ENCODE results near the gene RUNX2.

The RUNX2 gene

DNA sequence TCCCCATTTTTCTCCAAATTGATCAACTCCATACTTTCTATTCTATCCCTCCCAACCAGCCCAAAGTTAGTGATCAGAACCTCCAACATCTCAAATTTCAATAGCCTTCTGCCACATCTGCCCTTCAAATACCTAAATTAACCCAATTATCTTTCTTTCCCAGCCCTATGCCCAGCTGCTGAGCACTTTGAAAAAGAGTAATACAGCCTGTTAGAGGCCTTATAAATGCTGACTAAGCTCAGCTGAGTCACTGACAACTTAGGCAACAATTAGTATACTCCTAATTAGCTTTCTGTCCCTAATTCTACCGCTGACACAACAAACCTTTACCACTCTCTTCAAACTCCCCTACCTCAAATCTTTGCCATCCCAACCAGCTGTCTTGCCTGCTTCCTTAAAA is 23.5 kb downstream of the RUNX2 start:
- DNase-seq: no peak

GRCh38 chr6:45353654-45354053 is 25.5 kb downstream of the RUNX2 start:
- no peak for DNase-seq

DNA sequence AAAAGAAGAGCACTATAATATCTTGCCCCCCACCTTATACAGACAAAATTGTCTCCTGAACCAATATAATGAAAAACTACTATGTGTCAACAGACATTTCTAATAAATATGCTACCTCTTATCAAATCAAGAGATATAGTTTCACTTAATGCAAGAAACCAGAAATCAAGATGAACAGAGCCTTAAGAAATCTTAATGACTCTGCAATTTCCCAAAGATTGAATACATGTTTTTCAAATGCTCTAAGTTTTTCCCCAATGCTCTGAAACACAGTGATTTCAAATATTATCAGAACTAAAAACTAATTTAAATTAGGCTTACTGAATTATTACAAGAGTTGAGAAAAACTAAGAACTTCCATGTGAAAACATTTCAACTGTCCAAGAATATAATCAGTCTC is 36.3 kb downstream of the RUNX2 start:
- DNase-seq: no peak

GRCh38 chr6:45365036-45365435 is 36.9 kb downstream of the RUNX2 start:
- no peak for DNase-seq

DNA sequence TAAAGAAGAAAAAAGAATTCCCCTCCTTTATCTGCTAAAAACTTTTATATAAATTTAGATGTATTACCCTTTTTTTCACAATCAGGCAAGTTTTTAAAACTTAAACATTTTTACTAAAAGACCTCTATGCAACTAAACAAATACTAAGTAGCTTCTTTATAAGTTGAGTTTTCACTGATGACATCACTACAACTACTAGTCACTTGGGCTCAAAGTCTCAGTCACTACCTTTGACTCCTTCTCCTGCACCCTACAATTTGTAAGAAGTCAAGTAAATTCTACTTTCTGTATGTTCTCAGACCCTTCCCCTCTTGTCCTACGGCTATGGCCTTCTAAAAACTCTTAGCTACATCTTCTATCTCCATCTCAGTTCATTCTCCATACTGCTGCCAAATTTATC is 38.4 kb downstream of the RUNX2 start:
- DNase-seq: no peak

DNA sequence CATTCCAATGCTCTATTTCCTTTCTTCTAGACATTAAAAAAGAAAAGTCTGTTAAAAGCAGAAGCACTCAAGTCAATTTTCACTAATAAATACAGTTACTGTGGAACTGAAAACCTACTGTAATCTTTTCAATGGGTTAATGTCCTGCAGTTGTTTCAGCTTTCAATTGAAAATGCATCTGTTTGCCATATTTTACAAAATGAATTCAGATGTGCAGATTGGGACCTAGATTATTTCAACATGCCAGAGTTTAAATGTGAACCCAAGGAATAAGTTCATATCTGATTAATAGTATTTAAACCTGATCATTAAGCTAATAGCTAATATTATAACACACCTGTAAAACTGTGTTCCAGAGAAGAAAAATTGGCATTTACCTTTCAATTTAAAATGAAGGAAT is 39.9 kb downstream of the RUNX2 start:
- DNase-seq: no peak

- DNase-seq: no peak
Measured at GRCh38 chr6:45369870-45370269, 41.7 kb downstream of the RUNX2 start.

GRCh38 chr6:45371924-45372573 is 43.9 kb downstream of the RUNX2 start:
- no peak for DNase-seq

- DNase-seq: peak; percentile 7
Measured at GRCh38 chr6:45375449-45375848, 47.3 kb downstream of the RUNX2 start.

GRCh38 chr6:45376310-45377042 is 48.3 kb downstream of the RUNX2 start:
- DNase-seq: peak; percentile 11

DNA sequence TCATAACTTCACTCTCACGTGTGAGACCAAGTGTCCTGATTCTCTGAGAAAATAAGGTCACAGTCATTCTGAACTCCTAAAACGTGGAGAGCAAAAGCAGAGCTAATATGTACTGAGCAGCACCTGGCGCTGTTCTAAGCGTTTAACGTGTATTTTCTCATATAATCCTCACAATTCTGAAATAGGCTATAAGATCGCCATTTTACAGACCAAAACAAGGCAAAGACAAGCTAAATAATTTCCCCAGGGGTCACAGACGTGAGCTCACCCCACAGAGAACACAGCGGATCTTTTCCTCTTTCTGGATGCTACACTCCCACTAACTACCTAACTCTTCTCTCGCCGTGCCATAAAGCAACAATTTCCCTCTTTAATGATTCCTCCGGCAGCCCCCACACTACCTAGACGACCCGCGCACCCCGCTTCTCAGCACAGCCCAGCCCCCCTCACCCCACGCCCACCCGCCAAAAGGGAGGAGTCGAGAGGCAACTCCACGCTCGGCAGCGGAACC is 49.0 kb downstream of the RUNX2 start:
- no peak for DNase-seq

DNA sequence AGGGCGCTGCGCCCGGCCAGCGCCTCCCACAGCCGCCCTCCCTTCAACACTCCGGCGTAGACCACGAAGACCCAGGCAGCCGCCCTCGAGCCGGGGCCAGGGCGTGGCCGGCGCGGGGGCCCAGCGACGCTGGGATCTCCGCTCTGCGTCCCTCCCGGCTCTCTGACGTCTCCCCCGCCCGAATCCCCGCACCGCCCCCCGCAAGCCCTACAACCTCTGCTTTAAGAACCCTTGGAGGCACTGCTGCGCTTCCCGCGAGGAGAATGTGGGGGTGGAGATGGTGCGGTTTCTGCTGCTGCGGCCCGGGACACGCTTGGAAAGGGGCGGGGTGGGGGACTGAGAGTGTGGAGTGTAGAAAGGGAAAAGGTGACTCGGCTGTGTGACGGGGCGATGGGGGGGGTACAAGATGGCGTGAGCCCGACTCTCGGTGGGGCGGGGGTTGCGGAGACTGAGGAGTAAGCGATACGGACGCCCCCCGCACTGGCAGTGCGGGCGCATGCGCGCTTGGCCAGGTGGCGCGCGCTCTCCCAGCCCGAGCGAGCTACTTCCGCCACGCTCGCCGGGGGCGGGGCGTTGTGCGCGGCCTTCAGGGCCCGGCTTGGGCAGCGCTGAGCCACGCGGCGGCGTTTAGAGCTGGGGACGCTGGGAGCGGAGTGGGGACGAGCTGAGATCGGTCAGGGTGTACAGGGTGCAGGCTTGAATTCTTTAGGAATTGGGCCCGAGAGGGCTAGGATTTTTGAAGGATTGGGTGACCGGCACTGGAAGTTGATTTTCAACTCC is 49.6 kb downstream of the RUNX2 start, which contains the start of gene SUPT3H:
Gene SUPT3H (minus strand): TSS at position 381 of the 780 bp plus-strand sequence.
- peak; percentile 94 for DNase-seq

- DNase-seq: no peak
Measured at GRCh38 chr6:45378334-45378926, 50.3 kb downstream of the RUNX2 start.

GRCh38 chr6:45382391-45382790 is 54.3 kb downstream of the RUNX2 start:
- DNase-seq: no peak

DNA sequence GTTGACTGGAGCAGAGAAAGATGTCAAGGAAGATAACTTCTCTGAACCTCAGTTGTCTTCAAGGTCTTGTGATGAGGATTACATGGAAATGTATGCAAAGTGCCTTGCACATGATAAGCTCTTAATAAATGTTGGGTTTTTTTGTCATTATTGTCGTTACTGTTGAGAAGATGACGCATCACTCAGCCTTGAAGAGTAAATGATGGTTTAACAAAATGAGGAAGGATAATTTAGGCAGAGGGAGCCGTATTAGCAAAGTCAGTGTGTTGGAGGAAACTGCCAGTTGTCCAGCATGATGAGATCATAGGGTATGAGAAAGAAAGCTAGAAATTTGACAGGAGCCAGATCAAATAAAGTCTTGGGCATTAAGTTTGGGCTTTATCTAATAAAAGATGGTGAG is 58.4 kb downstream of the RUNX2 start:
- peak; percentile 4 for DNase-seq

GRCh38 chr6:45387236-45387635 is 59.1 kb downstream of the RUNX2 start:
- DNase-seq: peak; percentile 73

GRCh38 chr6:45388328-45388727 is 60.2 kb downstream of the RUNX2 start:
- peak; percentile 36 for DNase-seq

DNA sequence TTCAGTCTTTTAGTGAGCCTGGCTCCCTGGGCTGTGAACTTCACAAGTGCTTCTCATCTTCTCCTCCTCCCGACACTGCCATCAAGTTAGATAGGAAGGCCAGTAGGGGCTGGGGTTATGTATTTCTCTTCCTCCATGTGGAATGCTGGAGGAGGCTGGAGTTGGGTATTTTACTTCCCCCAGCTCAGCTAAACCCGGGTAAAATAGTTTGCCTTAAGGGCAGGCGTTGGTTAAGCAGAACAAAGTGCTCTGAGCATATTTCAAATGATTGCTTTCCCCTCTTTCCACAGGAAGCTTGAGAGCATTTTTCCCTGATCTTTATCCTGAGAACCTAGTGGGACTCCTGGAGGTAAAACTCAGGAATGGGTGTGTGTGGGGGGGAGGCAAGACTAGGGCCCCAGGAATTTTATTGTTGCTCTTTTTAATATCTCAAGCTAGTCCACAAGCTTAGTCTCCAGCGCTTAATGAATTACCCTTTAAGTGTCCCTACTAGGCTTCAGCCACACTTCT is 66.5 kb downstream of the RUNX2 start:
- no peak for DNase-seq

DNA sequence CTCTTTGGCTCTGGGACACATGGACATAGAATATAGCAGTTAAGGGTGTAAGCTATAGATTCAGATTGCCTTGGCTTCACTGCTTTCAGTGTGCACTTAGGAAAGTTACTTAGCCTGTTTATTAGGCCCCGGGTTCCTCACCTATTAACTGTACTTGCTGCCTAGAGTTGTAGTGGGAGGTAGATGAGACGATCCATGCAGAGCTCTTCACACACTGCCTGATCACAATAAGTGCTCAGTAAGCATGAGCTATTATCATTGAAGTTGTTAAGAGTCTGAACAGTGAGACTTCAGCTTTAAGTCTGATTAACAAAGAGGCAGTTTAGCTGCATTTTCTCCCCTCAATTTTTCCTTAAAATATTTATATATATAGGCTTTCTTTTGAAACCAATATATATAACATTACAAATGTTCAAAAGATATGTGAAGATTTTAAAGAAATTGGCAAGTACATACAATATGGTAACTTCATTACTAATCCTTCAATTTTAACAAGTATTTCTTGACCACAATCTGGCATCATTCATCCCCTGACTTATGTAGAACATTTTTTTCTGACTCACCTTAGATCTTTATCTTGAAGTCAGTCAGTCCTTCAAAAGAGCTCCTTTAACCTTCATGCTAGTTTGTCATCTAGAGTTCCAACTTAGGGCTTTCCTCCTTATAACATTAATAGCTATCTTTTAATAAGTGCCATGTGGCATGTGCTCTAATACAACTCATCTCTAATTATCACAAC is 70.1 kb downstream of the RUNX2 start:
- no peak for DNase-seq

- DNase-seq: no peak
Measured at GRCh38 chr6:45400021-45400420, 71.9 kb downstream of the RUNX2 start.

DNA sequence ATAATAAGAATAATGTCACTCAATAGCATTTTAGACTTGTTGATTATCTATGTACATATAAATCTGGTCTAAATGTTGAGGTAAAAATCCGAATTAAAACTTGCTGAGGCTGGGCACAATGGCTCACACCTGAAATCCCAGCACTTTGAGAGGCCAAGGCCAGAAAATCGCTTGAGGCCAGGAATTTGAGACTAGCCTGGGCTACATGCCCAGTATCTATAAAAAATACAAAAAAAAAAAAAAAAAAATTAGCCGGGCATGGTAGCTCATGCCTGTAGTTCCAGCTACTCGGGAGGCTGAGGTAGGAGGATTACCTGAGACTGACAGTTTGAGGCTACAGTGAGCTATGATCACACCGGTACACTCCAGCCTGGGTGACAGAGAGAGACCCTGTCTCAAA is 83.8 kb downstream of the RUNX2 start:
- peak; percentile 22 for DNase-seq

DNA sequence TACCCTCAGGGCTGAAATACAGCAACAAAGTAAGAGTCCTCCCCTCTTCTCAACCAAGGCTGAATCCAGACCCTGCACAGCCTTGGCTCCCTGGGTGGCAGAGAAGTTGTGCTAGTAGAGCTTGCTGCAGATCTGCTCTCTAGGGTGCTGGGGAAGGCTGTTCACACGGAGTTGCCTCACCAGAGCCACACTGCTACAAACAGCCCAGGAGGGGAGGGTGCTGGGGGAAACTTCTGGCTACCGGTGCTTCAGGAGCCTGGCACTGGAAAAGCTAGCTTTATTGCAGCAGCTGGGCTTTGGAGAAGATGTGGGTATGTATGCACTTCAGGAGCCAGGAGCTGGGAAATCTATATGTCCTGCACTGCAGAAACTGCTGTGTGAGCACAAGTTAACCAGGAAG is 87.2 kb downstream of the RUNX2 start:
- DNase-seq: no peak

All from EL (cell line).